WERI-Rb-1 (cell line): ENCODE data around the gene TNKS2.
A peak's percentile ranks its signal among the peaks of the same experiment; 100 is the strongest.

Experiments
- DNase-seq: peaks from one replicate; pipeline ENCODE4 v3.0.0-alpha.2; 2020
- H3K27ac ChIP-seq: fragments of 250-450 bp; sonication (Bioruptor Pico); 2 replicates; pipeline ENCODE4 v1.5.1; 2020; ENCODE audit warnings: mild to moderate bottlenecking, moderate library complexity
- H3K27me3 ChIP-seq: fragments of 250-450 bp; sonication (Bioruptor Pico); 2 replicates; pipeline ENCODE4 v1.5.1; 2021; ENCODE audit warnings: mild to moderate bottlenecking, low read depth, moderate library complexity; ENCODE audit not compliant: insufficient read depth, severe bottlenecking
- H3K36me3 ChIP-seq: fragments of 250-450 bp; sonication (Bioruptor Pico); 2 replicates; pipeline ENCODE4 v1.5.1; 2020; ENCODE audit warnings: mild to moderate bottlenecking, moderate library complexity
- H3K4me3 ChIP-seq: 2 replicates; pipeline ENCODE4 v1.5.1; 2011; ENCODE audit warnings: low read depth, mild to moderate bottlenecking, control low read depth, low read length
- H3K9me3 ChIP-seq: fragments of 250-450 bp; sonication (Bioruptor Pico); 2 replicates; pipeline ENCODE4 v1.5.1; 2021; ENCODE audit warnings: mild to moderate bottlenecking, moderate library complexity; ENCODE audit not compliant: severe bottlenecking
- CTCF ChIP-seq: IDR thresholded peaks from 2 replicates; pipeline ENCODE4 v1.5.1; 2011; ENCODE audit warnings: low read depth, mild to moderate bottlenecking, control low read depth, inconsistent platforms, low read length

TNKS2 gene

GRCh38 chr10:91761721-91762120 lies 36.5 kb upstream of the TNKS2 start:
- Histone ChIP-seq H3K27me3 (no peaks in the 10 kb centered on the region), H3K9me3 (no peaks in the 10 kb centered on the region), H3K4me3 (no peak overlapping the region), H3K36me3 (no peaks in the 10 kb centered on the region), H3K27ac (no peak overlapping the region)
- no peak for TF ChIP-seq CTCF
- DNase-seq = no peak

- no peaks in the 10 kb centered on the region for H3K9me3 ChIP-seq
- no peak overlapping the region for H3K27ac ChIP-seq
- no peaks in the 10 kb centered on the region for H3K27me3 ChIP-seq
- TF ChIP-seq CTCF = no peak
- no peak for DNase-seq
- H3K36me3 ChIP-seq = no peaks in the 10 kb centered on the region
- no peak overlapping the region for H3K4me3 ChIP-seq
Measured at GRCh38 chr10:91762878-91763277, 35.3 kb upstream of the TNKS2 start.

DNA sequence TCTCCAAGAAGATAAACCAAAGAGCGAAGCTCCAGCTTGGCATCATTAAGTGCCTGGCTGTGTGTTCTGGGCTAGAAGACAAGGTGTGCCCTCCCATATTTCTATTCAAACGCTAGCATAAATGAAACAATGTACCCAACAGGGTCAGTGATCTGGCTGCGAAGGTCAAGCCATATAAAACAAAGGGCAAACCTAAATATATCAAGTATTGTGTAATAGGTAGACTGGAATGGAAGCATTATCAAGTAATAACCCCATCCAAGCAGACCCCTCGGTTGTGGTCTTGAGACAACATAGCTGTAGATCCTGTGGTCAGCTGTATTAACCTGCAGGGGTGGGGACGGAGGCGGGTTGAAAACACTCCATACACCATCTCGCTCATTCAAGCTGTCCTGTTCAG lies 31.6 kb upstream of the TNKS2 start:
- no peak overlapping the region for H3K27ac ChIP-seq
- DNase-seq = no peak
- H3K36me3 ChIP-seq = no peaks in the 10 kb centered on the region
- H3K27me3 ChIP-seq = no peaks in the 10 kb centered on the region
- no peak for TF ChIP-seq CTCF
- no peaks in the 10 kb centered on the region for H3K9me3 ChIP-seq
- H3K4me3 ChIP-seq = no peak overlapping the region

DNA sequence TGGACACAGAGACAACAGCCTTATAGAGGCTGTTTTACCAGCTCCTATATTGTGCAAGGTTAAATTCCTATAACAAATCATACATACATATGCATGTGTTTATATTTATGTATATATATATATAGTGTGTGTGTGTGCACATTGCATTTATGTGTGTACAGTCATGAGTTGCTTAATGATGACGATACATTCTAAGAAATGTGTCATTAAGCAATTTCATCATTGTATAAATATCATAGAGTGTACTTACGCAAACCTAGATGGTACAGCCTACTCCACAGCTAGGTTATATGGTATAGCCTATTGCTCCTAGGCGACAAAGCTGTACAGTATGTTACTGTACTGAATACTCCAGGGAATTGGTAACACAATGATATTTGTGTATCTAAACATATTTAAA lies 30.1 kb upstream of the TNKS2 start:
- no peaks in the 10 kb centered on the region for H3K9me3 ChIP-seq
- no peaks in the 10 kb centered on the region for H3K27me3 ChIP-seq
- DNase-seq = no peak
- H3K27ac ChIP-seq = no peak overlapping the region
- no peak for TF ChIP-seq CTCF
- no peaks in the 10 kb centered on the region for H3K36me3 ChIP-seq
- H3K4me3 ChIP-seq = no peak overlapping the region

DNA sequence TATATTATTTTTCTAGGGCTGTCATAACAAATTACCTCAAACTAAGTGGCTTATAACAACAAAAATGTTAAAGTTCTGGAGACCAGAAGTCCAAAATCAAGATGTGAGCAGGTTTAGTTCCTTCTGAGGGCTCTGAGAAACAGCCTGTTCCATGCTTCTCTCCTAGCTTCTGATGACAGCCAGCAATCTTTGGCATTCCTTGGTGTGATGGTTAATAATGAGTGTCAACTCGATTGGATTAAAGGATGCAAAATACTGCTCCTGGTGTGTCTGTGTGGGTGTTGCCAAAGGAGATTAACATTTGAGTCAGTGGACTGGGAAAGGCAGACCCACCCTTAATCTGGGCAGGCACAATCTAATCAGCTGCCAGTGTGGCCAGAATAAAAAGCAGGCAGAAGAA lies 26.3 kb upstream of the TNKS2 start:
- no peaks in the 10 kb centered on the region for H3K27me3 ChIP-seq
- no peaks in the 10 kb centered on the region for H3K36me3 ChIP-seq
- no peak overlapping the region for H3K27ac ChIP-seq
- peak; percentile 56 for DNase-seq
- no peak overlapping the region for H3K4me3 ChIP-seq
- H3K9me3 ChIP-seq = no peaks in the 10 kb centered on the region
- no peak for TF ChIP-seq CTCF

DNA sequence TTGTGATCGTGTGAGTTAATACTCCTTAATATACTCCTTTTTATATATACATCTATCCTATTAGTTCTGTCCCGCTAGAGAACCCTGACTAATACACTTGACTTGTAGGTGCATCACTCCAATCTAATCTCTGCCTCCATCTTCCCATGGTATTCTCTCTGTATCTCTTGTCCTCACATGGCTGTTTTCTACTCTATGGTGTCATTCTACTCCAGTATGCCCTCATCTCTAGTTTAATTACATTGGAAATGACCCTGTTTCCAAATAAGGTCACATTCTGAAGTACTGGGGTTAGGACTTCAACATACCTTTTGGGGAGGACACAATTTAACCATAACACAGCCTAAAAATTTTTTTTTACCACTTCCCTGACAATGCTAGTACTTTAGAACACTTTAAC lies 25.8 kb upstream of the TNKS2 start:
- Histone ChIP-seq H3K4me3 (no peak overlapping the region), H3K36me3 (no peaks in the 10 kb centered on the region), H3K27ac (no peak overlapping the region), H3K9me3 (no peaks in the 10 kb centered on the region), H3K27me3 (no peaks in the 10 kb centered on the region)
- DNase-seq = no peak
- no peak for TF ChIP-seq CTCF
